ENCODE data around the gene OR5B2. TPM values are rescaled to one million over a fixed set of nuclear protein-coding genes. Genes with fewer than 3 reads are reported as not detected.

Gene OR5B2
- total and polyA plus RNA-seq, 2 experiments from 2014 or later, result not detected

DNA sequence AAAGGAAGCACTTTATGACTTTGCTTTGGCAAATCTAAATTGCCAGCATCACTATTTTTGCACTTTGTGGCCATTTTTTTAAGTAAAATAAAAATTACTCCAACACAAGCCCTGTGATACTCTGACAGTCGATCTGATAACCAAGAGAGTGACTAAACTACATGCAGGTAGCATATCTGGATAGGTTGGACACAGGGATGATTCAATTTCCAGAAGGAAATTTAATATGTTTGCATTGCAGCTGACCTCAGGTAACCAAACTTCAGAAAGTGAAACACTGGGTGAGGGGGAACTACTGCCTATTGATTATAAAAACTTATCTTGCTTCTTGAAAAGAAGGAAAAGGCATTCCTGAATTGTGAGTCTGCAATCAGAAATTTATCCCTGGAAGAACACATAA, 35.2 kb downstream of the OR5B2 start (continued):
- TF ChIP-seq, protein P1, sequence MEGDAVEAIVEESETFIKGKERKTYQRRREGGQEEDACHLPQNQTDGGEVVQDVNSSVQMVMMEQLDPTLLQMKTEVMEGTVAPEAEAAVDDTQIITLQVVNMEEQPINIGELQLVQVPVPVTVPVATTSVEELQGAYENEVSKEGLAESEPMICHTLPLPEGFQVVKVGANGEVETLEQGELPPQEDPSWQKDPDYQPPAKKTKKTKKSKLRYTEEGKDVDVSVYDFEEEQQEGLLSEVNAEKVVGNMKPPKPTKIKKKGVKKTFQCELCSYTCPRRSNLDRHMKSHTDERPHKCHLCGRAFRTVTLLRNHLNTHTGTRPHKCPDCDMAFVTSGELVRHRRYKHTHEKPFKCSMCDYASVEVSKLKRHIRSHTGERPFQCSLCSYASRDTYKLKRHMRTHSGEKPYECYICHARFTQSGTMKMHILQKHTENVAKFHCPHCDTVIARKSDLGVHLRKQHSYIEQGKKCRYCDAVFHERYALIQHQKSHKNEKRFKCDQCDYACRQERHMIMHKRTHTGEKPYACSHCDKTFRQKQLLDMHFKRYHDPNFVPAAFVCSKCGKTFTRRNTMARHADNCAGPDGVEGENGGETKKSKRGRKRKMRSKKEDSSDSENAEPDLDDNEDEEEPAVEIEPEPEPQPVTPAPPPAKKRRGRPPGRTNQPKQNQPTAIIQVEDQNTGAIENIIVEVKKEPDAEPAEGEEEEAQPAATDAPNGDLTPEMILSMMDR (conservative IDR thresholded peaks at IDR 0.05; ENCODE audit: low read depth in 2 of 2), result no peak

DNA sequence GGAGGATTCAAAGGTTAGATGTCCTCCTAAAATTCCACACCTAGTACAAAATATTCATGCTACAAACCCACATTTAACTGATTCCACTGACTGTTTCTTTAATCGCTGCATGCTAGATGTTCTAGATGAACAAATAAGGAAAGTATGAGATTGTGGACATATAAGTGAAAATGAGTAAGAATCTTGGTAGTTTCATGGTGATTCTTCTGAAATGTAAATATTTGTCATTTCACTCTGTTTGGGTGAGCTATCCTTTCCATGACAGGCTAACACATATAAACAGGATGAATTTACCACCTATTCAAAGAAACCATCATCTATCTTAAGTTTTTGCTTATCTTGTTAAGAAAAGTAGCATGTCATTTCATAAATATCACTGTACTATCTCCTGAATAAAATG, 36.0 kb downstream of the OR5B2 start:
- no peaks in the 10 kb centered on the region for H4K20me1 ChIP-seq (replicated peaks; ENCODE audit: insufficient read depth)
- no peaks in the 10 kb centered on the region for H3K4me1 ChIP-seq (ENCODE audit: insufficient read depth)
- no peaks in the 10 kb centered on the region for H3K36me3 ChIP-seq (ENCODE audit: insufficient read depth)
- no peaks in the 10 kb centered on the region for H3K27me3 ChIP-seq (ENCODE audit: insufficient read depth)
- ATAC-seq (no peak), DNase-seq (ENCODE audit: low spot score) (no peak)
- Mint-ChIP-seq H3K9me3 (peaks cover 16% of the 10 kb centered on the region), H3K36me3 (ENCODE audit: low read depth) (peaks cover 2% of the 10 kb centered on the region; the same call in 1 of the 3 replicates), H3K27me3 (ENCODE audit: insufficient read depth, low read depth, poor library complexity) (no peaks in the 10 kb centered on the region), H3K27ac (no peak overlapping the region), H3K4me3 (no peak overlapping the region), H3K4me1 (no peaks in the 10 kb centered on the region)
- H3K4me2 ChIP-seq, result no peak overlapping the region
- H3K4me3 ChIP-seq, result no peak overlapping the region
- H2AFZ ChIP-seq, result no peak overlapping the region
- H3K27ac ChIP-seq (ENCODE audit: low read depth), result no peak overlapping the region
- no peaks in the 10 kb centered on the region for H3K79me2 ChIP-seq (replicated peaks; ENCODE audit: insufficient read depth)
- no peaks in the 10 kb centered on the region for H3F3A ChIP-seq (replicated peaks; ENCODE audit: low read depth)
- peaks cover 8% of the 10 kb centered on the region; the same call in 1 of the 2 replicates for H3K9me2 ChIP-seq (ENCODE audit: insufficient read depth)
- TF ChIP-seq POLR2AphosphoS5 (IDR thresholded peaks at IDR 0.05; ENCODE audit: low read depth) (no peak), STAT1 (IDR thresholded peaks at IDR 0.05; ENCODE audit: unreplicated experiment) (no peak), EZH2 (IDR thresholded peaks at IDR 0.05; ENCODE audit: low read depth, unreplicated experiment) (no peak), ZNF114 (CRISPR knock-in tag; IDR thresholded peaks at IDR 0.05) (no peak), EZH2phosphoT487 (IDR thresholded peaks at IDR 0.05; ENCODE audit: unreplicated experiment) (no peak), JUNB (IDR thresholded peaks at IDR 0.05; ENCODE audit: unreplicated experiment) (no peak)
- TF ChIP-seq, protein P2, sequence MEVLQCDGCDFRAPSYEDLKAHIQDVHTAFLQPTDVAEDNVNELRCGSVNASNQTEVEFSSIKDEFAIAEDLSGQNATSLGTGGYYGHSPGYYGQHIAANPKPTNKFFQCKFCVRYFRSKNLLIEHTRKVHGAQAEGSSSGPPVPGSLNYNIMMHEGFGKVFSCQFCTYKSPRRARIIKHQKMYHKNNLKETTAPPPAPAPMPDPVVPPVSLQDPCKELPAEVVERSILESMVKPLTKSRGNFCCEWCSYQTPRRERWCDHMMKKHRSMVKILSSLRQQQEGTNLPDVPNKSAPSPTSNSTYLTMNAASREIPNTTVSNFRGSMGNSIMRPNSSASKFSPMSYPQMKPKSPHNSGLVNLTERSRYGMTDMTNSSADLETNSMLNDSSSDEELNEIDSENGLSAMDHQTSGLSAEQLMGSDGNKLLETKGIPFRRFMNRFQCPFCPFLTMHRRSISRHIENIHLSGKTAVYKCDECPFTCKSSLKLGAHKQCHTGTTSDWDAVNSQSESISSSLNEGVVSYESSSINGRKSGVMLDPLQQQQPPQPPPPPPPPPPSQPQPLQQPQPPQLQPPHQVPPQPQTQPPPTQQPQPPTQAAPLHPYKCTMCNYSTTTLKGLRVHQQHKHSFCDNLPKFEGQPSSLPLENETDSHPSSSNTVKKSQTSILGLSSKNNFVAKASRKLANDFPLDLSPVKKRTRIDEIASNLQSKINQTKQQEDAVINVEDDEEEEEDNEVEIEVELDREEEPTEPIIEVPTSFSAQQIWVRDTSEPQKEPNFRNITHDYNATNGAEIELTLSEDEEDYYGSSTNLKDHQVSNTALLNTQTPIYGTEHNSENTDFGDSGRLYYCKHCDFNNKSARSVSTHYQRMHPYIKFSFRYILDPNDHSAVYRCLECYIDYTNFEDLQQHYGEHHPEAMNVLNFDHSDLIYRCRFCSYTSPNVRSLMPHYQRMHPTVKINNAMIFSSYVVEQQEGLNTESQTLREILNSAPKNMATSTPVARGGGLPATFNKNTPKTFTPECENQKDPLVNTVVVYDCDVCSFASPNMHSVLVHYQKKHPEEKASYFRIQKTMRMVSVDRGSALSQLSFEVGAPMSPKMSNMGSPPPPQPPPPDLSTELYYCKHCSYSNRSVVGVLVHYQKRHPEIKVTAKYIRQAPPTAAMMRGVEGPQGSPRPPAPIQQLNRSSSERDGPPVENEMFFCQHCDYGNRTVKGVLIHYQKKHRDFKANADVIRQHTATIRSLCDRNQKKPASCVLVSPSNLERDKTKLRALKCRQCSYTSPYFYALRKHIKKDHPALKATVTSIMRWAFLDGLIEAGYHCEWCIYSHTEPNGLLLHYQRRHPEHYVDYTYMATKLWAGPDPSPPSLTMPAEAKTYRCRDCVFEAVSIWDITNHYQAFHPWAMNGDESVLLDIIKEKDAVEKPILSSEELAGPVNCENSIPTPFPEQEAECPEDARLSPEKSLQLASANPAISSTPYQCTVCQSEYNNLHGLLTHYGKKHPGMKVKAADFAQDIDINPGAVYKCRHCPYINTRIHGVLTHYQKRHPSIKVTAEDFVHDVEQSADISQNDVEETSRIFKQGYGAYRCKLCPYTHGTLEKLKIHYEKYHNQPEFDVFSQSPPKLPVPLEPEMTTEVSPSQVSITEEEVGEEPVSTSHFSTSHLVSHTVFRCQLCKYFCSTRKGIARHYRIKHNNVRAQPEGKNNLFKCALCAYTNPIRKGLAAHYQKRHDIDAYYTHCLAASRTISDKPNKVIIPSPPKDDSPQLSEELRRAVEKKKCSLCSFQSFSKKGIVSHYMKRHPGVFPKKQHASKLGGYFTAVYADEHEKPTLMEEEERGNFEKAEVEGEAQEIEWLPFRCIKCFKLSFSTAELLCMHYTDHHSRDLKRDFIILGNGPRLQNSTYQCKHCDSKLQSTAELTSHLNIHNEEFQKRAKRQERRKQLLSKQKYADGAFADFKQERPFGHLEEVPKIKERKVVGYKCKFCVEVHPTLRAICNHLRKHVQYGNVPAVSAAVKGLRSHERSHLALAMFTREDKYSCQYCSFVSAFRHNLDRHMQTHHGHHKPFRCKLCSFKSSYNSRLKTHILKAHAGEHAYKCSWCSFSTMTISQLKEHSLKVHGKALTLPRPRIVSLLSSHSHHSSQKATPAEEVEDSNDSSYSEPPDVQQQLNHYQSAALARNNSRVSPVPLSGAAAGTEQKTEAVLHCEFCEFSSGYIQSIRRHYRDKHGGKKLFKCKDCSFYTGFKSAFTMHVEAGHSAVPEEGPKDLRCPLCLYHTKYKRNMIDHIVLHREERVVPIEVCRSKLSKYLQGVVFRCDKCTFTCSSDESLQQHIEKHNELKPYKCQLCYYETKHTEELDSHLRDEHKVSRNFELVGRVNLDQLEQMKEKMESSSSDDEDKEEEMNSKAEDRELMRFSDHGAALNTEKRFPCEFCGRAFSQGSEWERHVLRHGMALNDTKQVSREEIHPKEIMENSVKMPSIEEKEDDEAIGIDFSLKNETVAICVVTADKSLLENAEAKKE (CRISPR knock-in tag; IDR thresholded peaks at IDR 0.05), result no peak
- TF ChIP-seq, protein P3, sequence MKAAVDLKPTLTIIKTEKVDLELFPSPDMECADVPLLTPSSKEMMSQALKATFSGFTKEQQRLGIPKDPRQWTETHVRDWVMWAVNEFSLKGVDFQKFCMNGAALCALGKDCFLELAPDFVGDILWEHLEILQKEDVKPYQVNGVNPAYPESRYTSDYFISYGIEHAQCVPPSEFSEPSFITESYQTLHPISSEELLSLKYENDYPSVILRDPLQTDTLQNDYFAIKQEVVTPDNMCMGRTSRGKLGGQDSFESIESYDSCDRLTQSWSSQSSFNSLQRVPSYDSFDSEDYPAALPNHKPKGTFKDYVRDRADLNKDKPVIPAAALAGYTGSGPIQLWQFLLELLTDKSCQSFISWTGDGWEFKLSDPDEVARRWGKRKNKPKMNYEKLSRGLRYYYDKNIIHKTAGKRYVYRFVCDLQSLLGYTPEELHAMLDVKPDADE (IDR thresholded peaks at IDR 0.05), result no peak
- TF ChIP-seq, protein P1 (conservative IDR thresholded peaks at IDR 0.05; ENCODE audit: low read depth in 2 of 2), result no peak
